NCI-H82 treated with DMSO at 0.1 percent for 48 hours (cell line): ENCODE results near the gene ATP8B4.
"Not testable (repeated sequence)": the region's sequence is repeated elsewhere in the genome, so short reads cannot be mapped to it uniquely, and the experiment has no call there.

ENCODE experiments used
- DNase-seq: peaks from one replicate; lab custom pipeline; 2025; ENCODE audit not compliant: unreplicated experiment; lab: John Stamatoyannopoulos, UW

ATP8B4 gene, protein sequence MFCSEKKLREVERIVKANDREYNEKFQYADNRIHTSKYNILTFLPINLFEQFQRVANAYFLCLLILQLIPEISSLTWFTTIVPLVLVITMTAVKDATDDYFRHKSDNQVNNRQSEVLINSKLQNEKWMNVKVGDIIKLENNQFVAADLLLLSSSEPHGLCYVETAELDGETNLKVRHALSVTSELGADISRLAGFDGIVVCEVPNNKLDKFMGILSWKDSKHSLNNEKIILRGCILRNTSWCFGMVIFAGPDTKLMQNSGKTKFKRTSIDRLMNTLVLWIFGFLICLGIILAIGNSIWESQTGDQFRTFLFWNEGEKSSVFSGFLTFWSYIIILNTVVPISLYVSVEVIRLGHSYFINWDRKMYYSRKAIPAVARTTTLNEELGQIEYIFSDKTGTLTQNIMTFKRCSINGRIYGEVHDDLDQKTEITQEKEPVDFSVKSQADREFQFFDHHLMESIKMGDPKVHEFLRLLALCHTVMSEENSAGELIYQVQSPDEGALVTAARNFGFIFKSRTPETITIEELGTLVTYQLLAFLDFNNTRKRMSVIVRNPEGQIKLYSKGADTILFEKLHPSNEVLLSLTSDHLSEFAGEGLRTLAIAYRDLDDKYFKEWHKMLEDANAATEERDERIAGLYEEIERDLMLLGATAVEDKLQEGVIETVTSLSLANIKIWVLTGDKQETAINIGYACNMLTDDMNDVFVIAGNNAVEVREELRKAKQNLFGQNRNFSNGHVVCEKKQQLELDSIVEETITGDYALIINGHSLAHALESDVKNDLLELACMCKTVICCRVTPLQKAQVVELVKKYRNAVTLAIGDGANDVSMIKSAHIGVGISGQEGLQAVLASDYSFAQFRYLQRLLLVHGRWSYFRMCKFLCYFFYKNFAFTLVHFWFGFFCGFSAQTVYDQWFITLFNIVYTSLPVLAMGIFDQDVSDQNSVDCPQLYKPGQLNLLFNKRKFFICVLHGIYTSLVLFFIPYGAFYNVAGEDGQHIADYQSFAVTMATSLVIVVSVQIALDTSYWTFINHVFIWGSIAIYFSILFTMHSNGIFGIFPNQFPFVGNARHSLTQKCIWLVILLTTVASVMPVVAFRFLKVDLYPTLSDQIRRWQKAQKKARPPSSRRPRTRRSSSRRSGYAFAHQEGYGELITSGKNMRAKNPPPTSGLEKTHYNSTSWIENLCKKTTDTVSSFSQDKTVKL

DNA sequence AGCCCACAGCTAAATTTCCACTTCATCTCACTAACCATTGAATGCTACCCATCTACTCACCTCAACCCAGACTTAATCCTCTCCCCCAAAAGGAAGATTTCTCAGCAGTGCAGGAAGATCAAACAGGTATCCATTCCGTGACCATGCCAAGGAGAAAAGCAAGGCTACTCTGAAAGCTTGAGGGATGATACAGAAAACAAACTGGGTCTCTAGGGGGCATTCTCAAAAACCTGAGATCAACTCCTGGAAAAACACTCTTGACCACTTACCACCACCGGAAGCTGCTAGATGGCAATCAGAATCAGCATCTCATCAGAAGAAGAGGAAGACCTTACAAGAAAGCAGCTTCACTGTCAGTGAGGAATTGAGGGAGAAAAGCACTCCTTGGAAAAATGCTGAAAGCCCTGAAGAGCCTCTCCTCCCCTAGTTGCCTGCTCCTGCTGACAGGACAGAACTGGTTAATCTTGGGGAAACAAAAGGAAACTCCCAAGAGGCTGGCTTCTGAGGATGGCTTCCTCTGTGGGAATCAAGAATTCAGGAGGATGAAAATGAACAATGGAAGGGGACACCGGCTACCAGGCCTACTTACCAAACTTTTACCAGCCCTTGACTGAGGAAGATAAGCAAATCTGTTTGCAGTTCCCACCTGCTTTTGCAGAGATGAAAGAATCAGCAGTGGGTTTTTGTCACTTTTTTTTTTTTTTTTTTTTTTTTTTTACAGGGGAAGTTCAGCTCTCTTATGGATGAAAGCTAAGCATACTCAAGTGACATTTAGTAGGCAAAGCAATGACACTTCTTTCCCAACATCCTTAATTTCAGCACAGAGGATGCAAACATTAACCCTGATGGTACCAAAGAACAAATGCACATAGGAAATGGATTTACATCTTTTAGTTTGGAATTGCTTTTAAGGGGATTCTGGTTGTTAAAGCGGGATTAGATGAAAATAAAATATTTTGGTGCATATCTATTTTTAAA lies at the start of gene ATP8B4:
Gene ATP8B4 (minus strand): TSS at position 171 of the 978 bp plus-strand sequence. CDS start 12,267 bp downstream, outside the sequence.
- no peak for DNase-seq

DNA sequence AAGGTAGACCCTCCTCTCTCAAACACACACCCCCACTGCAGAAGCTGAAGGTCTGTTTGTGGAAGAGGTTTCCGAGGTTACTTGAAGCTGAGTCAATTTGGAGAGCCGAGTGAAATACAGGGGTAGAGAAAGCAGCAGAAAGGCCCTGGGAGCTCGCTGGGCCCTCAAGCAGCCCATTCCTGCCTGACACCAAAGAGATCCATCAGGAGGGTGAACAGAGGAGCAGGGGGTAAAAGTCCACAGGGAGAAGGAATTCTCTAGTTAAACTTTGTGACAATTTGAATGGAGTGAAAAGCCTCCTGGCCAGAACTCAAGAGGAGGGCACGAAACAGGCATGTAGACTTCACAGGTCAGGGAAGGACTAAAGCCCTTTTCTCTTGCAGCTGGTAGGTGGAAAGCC lies 49.3 kb upstream of the ATP8B4 start:
- no peak for DNase-seq

DNA sequence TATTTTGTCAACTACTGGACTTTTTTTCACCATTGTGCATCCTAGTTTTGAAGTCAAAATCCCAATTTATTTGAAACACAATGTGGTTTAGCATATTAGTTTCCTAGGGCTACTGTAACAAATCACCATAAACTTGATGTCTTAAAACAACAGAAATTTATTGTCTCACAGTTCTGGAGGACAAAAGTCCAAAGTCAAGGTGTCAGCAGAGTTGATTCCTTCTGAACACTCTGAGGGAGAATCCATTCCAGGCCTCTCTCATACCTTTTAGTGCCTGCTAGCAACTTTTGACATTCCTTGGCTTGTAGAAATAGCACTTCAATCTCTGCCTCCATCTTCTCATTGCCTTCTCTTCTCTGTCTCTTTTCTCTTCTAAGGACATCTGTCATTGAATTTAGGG lies 48.1 kb upstream of the ATP8B4 start:
- no peak for DNase-seq

DNA sequence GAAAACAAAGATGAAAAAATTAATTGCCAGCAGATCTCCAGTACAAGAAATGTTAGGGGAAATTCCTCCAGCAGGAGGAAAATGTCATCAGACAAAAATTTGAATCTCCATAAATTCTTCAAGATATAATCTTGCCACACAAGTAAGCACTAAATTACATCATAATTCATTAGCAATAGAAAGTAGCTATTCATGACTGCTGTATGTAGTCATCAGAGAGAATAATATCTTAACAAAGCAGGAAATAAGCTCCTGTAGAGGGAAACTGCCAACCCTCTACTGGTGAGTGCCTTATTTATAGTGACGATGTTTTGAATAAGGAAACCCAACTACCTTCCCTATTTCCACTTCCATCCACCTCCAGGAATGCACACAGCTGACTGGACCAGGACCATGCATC lies 47.2 kb upstream of the ATP8B4 start:
- DNase-seq: no peak

DNA sequence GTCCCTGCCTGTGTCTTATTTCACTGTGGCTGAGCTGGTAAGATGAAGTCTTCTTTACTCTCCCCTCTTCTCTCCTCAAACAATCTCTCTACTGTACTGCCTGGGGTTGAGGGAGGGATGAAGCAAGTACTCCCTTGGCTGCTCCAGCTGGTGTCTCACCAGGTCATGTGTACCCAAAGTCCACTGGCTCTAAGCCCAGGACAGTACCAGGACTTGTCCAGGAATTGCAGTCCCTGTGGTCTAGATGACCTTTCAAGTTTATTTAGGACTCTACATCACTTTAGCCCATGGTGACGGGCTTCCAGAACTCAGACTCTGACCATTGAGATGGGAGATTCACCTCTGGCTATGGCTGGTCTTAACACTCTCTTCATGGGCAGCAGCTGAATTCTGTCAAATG lies 45.4 kb upstream of the ATP8B4 start:
- DNase-seq: no peak

DNA sequence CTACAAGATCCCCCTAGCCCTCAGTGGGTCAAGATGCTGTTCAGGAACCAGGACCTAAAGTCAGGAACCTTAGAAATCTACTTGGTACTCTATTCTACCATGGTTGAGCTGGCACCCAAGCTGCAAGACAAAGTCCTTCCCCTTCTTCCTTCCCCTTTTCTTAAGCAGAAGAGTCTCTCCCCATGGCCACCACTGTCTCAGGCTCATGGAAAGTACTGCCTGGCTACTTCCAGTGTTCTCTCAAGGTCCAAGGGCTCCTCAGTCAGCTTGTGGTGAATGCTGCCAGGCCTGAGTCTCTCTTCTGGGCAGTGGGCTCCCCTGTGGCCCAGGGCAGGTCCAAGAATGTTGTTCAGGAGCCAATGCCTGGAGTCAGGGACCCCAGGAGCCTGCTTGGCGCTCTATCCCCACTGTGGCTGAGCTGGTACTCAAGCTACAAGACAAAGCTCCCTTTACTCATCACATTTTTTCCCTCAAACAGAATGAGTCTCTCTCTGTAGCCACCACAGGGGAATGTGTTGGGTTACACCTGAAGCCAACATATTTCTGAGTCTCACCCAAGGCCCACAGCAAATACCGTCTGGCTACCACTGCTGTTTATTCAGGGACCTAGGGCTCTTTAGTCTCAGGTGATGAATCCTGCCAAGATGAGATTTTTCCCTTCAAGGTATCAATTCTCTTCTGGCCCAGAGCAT lies 44.8 kb upstream of the ATP8B4 start:
- DNase-seq: no peak

DNA sequence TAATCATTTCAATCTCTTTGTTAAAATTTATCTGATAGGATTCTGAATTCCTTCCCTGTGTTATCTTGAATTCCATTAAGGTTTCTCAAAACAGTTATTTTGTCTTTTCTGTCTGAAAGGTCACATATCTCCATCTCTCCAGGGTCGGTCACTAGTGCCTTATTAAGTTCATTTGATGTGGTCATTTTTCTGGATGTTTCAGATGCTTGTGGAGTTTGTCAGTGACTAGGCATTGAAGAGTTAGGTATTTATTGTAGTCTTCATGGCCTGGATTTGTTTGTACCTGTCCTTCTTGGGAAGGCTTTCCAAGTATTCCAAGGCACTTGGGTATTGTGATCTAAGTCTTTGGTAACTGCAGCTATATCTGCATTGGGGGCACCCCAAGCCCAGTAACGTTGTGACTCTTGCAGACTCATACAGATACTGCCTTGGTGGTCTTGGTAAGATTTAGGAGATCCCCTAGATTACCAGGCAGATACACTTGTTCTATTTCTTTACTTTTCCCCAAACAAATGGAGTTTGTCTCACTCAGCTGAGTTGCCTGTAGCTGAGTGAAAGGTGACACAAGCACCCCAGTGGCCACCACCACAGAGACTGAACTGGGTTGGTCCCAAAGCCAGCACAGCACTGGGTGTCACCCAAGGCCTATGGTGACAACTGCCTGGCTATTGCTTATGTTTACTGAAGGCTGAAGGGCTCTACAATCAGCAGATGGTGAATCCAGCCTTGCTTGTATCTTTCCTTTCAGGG lies 44.1 kb upstream of the ATP8B4 start:
- no peak for DNase-seq

DNA sequence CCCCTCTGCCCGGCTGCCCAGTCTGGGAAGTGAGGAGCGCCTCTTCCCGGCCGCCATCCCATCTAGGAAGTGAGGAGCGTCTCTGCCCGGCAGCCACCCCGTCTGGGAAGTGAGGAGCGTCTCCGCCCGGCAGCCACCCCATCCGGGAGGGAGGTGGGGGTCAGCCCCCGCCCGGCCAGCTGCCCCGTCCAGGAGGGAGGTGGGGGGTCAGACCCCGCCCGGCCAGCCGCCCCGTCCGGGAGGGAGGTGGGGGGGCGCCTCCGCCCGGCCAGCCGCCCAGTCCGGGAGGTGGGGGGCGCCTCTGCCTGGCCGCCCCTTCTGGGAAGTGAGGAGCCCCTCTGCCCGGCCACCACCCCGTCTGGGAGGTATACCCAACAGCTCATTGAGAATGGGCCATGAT lies 39.2 kb upstream of the ATP8B4 start:
- not testable (repeated sequence) for DNase-seq

DNA sequence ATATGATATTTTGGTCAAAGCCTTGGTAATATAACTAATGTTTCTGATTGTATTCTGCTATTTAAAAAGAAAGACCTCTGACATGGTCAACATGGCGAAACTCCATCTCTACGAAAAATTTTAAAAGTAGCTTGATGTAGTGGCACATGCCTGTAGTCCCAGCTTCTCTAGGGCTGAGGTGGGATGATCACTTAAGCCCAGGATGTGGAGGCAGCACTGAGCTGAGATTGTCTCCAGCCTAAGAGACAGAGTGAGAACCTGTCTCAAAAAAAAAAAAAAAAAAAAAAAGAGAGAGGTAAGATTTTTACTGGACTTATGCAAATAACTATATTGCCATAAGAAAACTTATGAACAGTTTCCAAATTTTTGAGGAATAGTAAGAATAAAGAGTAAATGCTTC lies 32.4 kb upstream of the ATP8B4 start:
- DNase-seq: no peak

DNA sequence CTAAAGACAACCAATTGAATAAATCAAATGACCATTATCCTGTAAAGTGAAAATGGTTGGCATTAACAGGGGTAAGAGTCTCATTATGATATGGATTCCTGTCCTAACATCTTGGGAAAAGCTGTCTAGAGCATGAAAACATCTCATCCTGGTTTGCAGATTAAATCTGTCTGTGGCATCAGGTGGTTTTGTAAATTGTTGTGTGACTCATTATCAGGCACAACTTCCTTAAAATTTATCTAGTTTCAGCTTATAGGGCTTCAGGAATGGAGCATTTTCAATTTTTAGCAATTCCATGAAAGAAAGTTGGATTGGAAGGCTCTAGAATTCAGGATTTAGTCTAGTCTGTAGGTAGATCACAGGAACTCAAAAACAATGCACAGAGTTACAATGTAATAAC lies 31.8 kb upstream of the ATP8B4 start:
- no peak for DNase-seq

DNA sequence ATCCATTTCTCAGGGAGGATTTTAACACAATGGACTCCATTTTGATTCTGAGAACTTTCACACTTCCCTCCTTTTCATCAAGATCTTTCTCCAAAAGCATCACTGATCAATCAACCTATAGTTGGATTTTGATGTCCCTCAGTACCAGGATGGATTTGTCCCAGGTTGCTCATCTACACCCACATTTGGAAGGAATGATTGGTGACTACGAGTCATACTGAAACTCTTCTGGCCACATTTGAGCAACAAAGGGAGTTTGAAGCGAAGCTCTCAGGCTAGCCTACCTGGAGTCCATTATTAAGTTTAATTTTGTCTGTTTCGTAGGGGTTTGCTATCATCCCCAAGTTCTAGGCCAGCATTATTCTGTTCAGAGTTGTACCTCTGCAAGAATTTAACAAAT lies 31.3 kb upstream of the ATP8B4 start:
- no peak for DNase-seq

DNA sequence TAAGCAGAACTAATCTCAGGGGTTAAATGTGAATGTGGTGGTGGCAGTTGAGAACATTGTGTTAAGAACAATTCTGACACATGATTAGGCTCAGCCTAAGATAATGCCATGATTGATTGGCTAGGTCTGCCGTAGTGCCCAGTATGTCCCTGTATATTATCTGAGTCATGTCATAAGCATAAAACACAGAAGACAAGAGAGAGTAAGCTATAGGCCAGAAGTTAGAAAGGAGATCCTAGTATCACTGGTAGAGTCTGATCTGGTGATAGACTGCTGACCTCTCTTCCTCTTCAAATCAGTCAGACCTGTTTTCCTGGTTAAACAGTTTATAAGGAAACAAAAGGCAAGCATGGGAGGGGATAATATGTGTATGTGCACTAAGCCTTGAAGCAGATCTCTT lies 30.1 kb upstream of the ATP8B4 start:
- no peak for DNase-seq

DNA sequence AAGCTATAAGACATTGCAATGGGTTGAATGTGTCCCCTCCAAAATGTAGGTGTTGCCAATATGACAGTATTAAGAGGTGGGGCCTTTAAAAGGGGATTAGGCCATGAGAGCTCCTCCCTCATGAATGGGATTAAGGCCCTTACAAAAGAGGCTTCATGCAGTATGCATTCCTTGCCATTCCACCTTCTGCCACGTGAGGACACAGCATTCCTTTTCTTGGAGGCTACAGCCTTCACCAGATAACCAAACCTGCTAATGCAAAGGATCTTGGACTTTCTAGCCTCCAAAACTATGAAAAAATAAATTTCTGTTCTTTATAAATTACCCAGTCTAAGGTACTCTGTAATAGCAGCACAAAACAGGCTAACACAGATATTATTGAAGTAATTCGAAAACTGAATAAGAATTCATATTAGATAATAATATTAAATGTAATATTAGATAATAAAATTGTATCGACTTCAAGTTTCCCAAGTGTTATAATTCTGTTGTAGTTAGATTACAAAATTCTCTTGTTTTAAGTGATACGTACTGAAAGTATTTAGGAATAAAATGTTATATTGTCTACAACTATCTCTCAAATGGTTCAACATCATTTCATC lies 29.4 kb upstream of the ATP8B4 start:
- peak; percentile 83 for DNase-seq

DNA sequence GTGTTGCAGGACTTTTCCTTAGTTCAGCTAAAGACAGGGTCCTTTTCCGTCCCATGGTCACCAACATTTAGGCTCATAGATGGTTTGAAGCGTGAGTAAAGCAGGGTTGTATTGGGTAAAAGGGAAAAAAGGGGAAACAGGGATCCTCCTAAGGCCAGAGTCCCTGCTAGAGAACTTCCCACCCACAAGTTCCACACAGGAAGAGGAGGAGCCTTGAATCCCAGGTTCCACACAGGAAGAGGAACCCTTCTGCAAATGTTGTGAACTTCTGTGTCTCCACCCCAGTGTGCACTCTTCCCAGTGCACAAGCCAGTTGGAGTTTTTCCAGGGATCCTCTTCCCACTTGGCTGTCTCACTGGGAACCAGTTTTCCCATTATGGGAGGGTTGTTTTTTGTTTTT lies 27.6 kb upstream of the ATP8B4 start:
- DNase-seq: no peak

DNA sequence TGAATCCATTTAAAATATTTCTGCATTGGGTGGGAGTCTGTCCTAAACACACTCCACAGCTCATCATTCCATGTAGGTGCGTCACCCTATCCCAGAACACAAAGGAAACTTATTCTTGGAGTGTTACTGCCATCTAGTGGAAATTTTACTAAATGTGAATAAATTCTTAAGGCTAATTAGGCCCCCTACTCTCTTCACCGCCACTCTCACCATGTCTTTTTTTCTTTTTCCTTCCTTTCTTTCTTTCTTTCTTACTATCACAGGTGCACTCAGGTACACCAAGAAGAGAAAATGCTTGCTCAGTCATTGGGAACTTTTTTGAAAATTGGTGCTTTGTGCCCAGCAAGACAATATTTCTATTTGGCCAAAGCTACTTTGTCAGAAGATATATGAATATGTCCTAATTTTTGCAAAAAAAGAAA lies 26.4 kb upstream of the ATP8B4 start:
- DNase-seq: peak; percentile 58

DNA sequence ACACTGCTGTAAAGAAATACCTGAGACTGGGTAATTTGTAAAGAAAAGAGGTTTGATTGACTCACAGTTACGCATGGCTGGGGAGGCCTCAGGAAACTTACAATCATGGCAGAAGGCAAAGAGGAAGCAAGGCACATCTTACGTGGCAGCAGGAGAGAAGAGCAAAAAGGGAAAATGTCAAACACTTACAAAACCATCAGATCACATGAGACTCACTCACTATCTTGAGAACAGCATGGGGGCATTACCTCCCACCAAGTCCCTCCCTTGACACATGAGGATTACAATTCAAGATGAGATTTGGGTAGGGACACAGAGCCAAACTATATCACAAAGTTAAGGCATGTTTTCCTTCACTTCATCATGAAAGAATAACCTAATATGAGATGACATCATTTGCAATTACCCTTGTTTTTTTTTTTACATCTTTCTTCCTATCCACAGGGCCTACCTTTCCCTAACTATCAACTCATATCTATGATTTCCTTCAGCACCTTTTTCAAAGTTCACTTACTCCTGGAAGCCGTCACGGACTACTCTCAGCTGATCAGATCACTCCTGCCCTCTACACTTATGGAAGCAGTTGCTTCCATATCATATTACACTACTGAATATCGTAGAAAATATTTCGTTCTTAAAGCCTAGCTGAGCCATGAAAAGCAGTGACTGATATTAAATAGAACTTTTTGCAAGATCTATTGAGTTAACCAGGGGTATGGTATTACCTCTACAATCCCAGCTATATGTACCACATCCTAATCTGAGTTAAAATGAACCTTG lies 25.5 kb upstream of the ATP8B4 start:
- DNase-seq: no peak

DNA sequence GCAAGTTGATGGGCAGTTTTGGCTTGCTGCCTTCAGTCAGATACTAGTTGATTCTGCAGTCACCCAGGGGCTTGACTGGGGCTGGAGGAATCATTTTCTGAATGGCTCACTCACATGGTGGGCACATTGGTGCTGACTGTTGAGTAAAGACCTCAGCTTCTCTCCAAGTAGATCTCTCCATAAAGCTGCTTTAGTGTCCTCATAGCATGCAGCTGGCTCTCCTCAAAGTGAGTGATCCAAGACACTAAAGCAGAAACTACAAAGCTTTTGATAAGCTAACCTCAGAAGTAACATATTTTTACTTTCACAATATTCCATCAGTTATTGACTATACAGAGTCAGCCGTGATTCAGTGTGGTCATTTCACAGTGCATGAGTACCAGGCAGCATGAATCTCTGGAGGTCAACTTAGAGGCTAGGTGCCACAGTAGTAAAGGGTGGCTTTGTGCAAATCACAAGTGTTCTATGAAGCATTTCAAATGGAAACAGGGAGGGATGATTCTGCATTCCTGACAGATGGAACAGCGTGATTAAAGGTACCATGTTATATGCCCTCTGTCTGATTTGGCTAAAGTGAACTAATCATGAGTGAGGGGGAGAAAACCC lies 24.3 kb upstream of the ATP8B4 start:
- DNase-seq: no peak
